K562 (cell line): ENCODE measurements around the gene AGAP1. TPM values are rescaled to one million over a fixed set of nuclear protein-coding genes. Genes with fewer than 3 reads are reported as not detected.

Experiments used
- ATAC-seq: fragments of 200-7000 bp; cut with Tn5 transposase; 3 replicates; pipeline ENCODE4 v1.9.1; 2020; ENCODE audit warnings: moderate library complexity
- BruUV-seq: library from RNA; stranded (reverse); fragments of 400-500 nt; replicated peaks from 2 replicates; lab custom pipeline; 2021; lab: Mats Ljungman, UMichigan
- CTCF ChIA-PET: fragments of 300-600 bp; formaldehyde crosslinking; extraction: SDS; loops from one replicate; lab custom pipeline; 2021; ENCODE audit warnings: low intra/inter-chr PET ratio; lab: Yijun Ruan, JAX
- POLR2A ChIA-PET: fragments of 300-600, 350-650 bp; sonication (Branson Sonifier 250); formaldehyde crosslinking; extraction: SDS; loops from one replicate; lab custom pipeline; 2021; ENCODE audit warnings: antibody characterized with exemption, inconsistent platforms; lab: Yijun Ruan, JAX
- DNase-seq, 4 experiments: peaks; one replicate each; pipeline versions ENCODE4 v3.0.0 to v3.0.0-alpha.2; 2011 to 2018; ENCODE audit warnings: low spot score in 3 of 4, mixed read lengths in 3 of 4; ENCODE audit errors: extremely low read depth in 1 of 4
- FAIRE-seq: peaks from 2 replicates; lab custom pipeline; 2011; peaks lifted over from hg19 to GRCh38; lab: Jason Lieb, UNC
- H2AFZ ChIP-seq: 2 replicates; pipeline ENCODE4 v1.6.0; 2011; ENCODE audit warnings: low read depth, low read length, control low read depth, inconsistent platforms
- H3K27ac ChIP-seq: fragments of 200-600 bp; 3 replicates; pipeline ENCODE4 v1.8.0; 2011; ENCODE audit warnings: low read depth, mild to moderate bottlenecking, control low read depth, inconsistent platforms, low read length, moderate library complexity, mixed read lengths; ENCODE audit errors: extremely low read depth
- H3K27me3 ChIP-seq, 2 experiments: fragments of 300-600 bp in 1 of 2; 2 replicates in 1 of 2; 3 replicates in 1 of 2; pipeline versions ENCODE4 v1.6.0 to v1.8.0; 2011; ENCODE audit warnings: inconsistent platforms in 2 of 2, low read length in 2 of 2, mild to moderate bottlenecking in 1 of 2, mixed read lengths in 1 of 2, moderate library complexity in 1 of 2; ENCODE audit not compliant: control insufficient read depth in 2 of 2, insufficient read depth in 2 of 2
- H3K36me3 ChIP-seq: fragments of 300-600 bp; 3 replicates; pipeline ENCODE4 v1.8.0; 2011; ENCODE audit warnings: mild to moderate bottlenecking, low read length, inconsistent platforms; ENCODE audit not compliant: control insufficient read depth, insufficient read depth
- H3K4me1 ChIP-seq, 2 experiments: fragments of 200-600 bp in 1 of 2; replicated peaks in 1 of 2; 2 replicates in 1 of 2; 3 replicates in 1 of 2; pipeline versions ENCODE4 v1.5.1 to v1.8.0; 2011; ENCODE audit warnings: inconsistent platforms in 2 of 2, low read length in 2 of 2, mild to moderate bottlenecking in 1 of 2, mixed read lengths in 1 of 2, moderate library complexity in 1 of 2; ENCODE audit not compliant: control insufficient read depth in 2 of 2, insufficient read depth in 2 of 2
- H3K4me2 ChIP-seq: 2 replicates; pipeline ENCODE4 v1.6.1; 2011; ENCODE audit warnings: low read length, control low read depth, inconsistent platforms, mixed read lengths; ENCODE audit not compliant: insufficient read depth
- H3K4me3 ChIP-seq: fragments of 200-600 bp; sonication (generic), shearing (Covaris generic); 2 replicates; pipeline ENCODE4 v1.5.1; 2016; ENCODE audit warnings: control low read depth, inconsistent platforms
- H3K79me2 ChIP-seq: fragments of 200-600 bp; 3 replicates; pipeline ENCODE4 v1.8.0; 2011; ENCODE audit warnings: low read length, inconsistent platforms; ENCODE audit not compliant: control insufficient read depth, insufficient read depth
- H3K9ac ChIP-seq, 2 experiments: 2 replicates each; pipeline versions ENCODE4 v1.6.0 to v1.6.1; 2011; ENCODE audit warnings: low read depth in 2 of 2, low read length in 2 of 2, control low read depth in 1 of 2, inconsistent platforms in 1 of 2, mild to moderate bottlenecking in 1 of 2, mixed read lengths in 1 of 2; ENCODE audit not compliant: insufficient read depth in 1 of 2
- H3K9me1 ChIP-seq: one replicate; pipeline ENCODE4 v1.6.0; 2011; ENCODE audit warnings: inconsistent platforms, mild to moderate bottlenecking, low read length, moderate library complexity; ENCODE audit not compliant: control insufficient read depth, insufficient read depth
- H3K9me3 ChIP-seq: replicated peaks from 2 replicates; pipeline ENCODE4 v1.5.1; 2011; ENCODE audit warnings: low read depth, low read length, inconsistent platforms; ENCODE audit not compliant: control insufficient read depth, insufficient read depth
- H4K20me1 ChIP-seq: replicated peaks from 2 replicates; pipeline ENCODE4 v1.6.1; 2011; ENCODE audit warnings: low read length, inconsistent platforms, mixed read lengths; ENCODE audit not compliant: control insufficient read depth, insufficient read depth
- BRD4 ChIP-seq: fragments of 200-600 bp; sonication (generic); IDR thresholded peaks from 2 replicates; pipeline ENCODE4 v1.6.1; 2017; ENCODE audit warnings: inconsistent platforms
- RB1 ChIP-seq: fragments of 450-650 bp; IDR thresholded peaks from 2 replicates; pipeline ENCODE4 v1.6.1; 2017; ENCODE audit warnings: low read depth, mild to moderate bottlenecking
- SIN3B ChIP-seq: fragments of 450-650 bp; IDR thresholded peaks from 2 replicates; pipeline ENCODE4 v1.6.1; 2017; ENCODE audit warnings: low read depth, mild to moderate bottlenecking, moderate library complexity
- SREBF1 ChIP-seq: fragments of 150-350 bp; IDR thresholded peaks from 2 replicates; pipeline ENCODE4 v1.6.1; 2014; ENCODE audit warnings: antibody characterized with exemption, low read depth, low read length, borderline replicate concordance
- ZNF57 ChIP-seq: fragments of 450-650 bp; formaldehyde crosslinking; IDR thresholded peaks from 2 replicates; pipeline ENCODE4 v1.4.0; 2020; ENCODE audit warnings: mild to moderate bottlenecking, moderate library complexity
- WGBS: fragments of 100-300 bp; shearing (Covaris generic); methylation state at CpG from one replicate; pipeline ENCODE4 v1.1.6; 2016; ENCODE audit warnings: low coverage, mixed read lengths; ENCODE audit not compliant: insufficient coverage; ENCODE audit errors: missing lambda C conversion rate; 5-methylcytosine and 5-hydroxymethylcytosine counted together
- in situ Hi-C: fragments of 300-500 bp; cut with MboI; formaldehyde crosslinking; loops from 4 replicates; pipeline ENCODE4 v1.15.0; 2018; ENCODE audit warnings: inconsistent platforms, mixed read lengths
- intact Hi-C: fragments of 100-400 bp; cut with micrococcal nuclease; formaldehyde crosslinking; loops from 2 replicates; pipeline ENCODE4 v1.14.2; 2022
- polyA plus RNA-seq, 8 experiments: library from polyadenylated mRNA; depleted of rRNA in 4 of 8; stranded (reverse) in 5 of 8; unstranded in 3 of 8; fragments of >200 nt; fragmentation: Nextera tagmentation in 2 of 8; fragmentation: Illumina TruSeq in 1 of 8; extraction: Ambion mirVana in 2 of 8; extraction: Trizol in 1 of 8; gene quantifications; 2 replicates each; pipeline versions ENCODE4 v1.2.1 to v1.2.3, GENCODE V29; 2011 to 2014; ENCODE audit warnings: inconsistent platforms in 1 of 8, missing spikeins in 1 of 8
- total RNA-seq, 7 experiments: library from RNA; depleted of rRNA in 6 of 7; stranded (reverse); fragments of >200 nt in 6 of 7; fragmentation: Illumina TruSeq in 2 of 7; extraction: Trizol in 2 of 7; gene quantifications; 2 replicates each; pipeline versions ENCODE4 v1.2.1 to v1.2.3, GENCODE V29; 2011 to 2021; ENCODE audit warnings: low replicate concordance in 1 of 7

Gene AGAP1
- total and polyA plus RNA-seq, 9 of the 15 experiments (the other 6 are each of a cell fraction or from before 2014, with no cell fraction given), result 1.3 to 24.0 (median 10.6) TPM

DNA sequence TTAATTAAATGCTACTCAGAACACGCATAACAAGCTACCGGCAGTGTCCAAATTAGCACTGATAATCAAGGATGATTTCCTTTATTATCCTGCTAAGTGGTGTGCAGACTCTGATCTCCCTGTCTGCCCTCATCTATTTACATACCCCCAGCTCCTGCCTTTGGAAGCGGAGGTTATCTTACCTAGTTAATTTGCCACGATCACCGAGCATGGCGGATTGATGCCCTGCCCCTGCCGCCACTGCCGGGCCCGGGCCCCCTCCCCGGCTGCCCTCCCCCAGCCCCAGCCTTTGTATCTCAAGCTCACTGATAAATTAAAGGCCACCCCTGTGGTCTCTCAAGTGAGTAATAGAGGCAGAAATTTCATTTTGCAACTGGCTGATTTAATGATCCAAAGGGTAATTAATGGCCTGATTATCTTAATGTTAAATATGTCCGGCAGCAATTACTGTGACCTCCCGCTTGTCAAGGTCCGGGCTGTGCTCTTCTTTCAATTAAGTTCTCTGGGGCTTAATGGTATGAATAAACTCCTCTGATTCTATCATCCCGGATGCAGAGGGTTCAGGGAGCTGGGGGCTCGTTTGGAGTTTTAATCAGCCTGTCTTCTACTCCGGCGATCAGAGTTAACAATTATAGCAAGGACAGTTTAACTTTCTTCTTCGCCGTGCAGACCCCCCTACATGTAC, 560.9 kb downstream of the AGAP1 start:
- Histone ChIP-seq H3K27me3 (no peaks in the 10 kb centered on the region), H4K20me1 (no peaks in the 10 kb centered on the region), H3K4me3 (no peak overlapping the region), H3K4me1 (no peaks in the 10 kb centered on the region), H3K36me3 (no peaks in the 10 kb centered on the region), H3K27ac (no peak overlapping the region), H3K79me2 (no peaks in the 10 kb centered on the region), H2AFZ (no peak overlapping the region), H3K9me1 (no peaks in the 10 kb centered on the region), H3K9me3 (peaks cover 4% of the 10 kb centered on the region; the same call in 1 of the 2 replicates), H3K4me2 (no peak overlapping the region), H3K9ac (no peak overlapping the region)
- in situ Hi-C loops (no loop called here), intact Hi-C loops (no loop called here)
- no peak for ATAC-seq
- ChIA-PET CTCF (no interaction called here), POLR2A (no interaction called here)
- no peak for TF ChIP-seq SREBF1
- no TSS peak for BruUV-seq
- no peak for DNase-seq
- no peak for FAIRE-seq
- WGBS, result 88% methylated on average over 11 of the region's 19 CpGs

- ATAC-seq (no peak), DNase-seq (no peak), FAIRE-seq (no peak)
- Histone ChIP-seq H3K27me3 (no peaks in the 10 kb centered on the region), H3K36me3 (no peaks in the 10 kb centered on the region), H3K4me3 (no peak overlapping the region), H4K20me1 (no peaks in the 10 kb centered on the region), H3K4me2 (no peak overlapping the region), H3K4me1 (no peaks in the 10 kb centered on the region), H2AFZ (no peak overlapping the region), H3K9me3 (peaks cover 4% of the 10 kb centered on the region; the same call in 1 of the 2 replicates), H3K9ac (no peak overlapping the region), H3K9me1 (no peaks in the 10 kb centered on the region), H3K79me2 (no peaks in the 10 kb centered on the region), H3K27ac (no peak overlapping the region)
- whole genome bisulfite sequencing, result 80% methylated on average over 10 of the region's 13 CpGs
- TF ChIP-seq ZNF57 (CRISPR knock-in tag) (no peak), SIN3B (no peak), RB1 (no peak), BRD4 (no peak)
- in situ Hi-C loops (no loop called here), intact Hi-C loops (no loop called here)
- ChIA-PET POLR2A (no interaction called here), CTCF (no interaction called here)
- no TSS peak for BruUV-seq
These were observed 561.6 kb downstream of the AGAP1 start for GRCh38 chr2:236055471-236055870.
